Osteoblast (primary cell): Measurements from ENCODE around the gene RALGPS1. TPM values are rescaled to one million over a fixed set of nuclear protein-coding genes. Genes with fewer than 3 reads are reported as not detected.

Source experiments
- DNase-seq: peaks from one replicate; pipeline ENCODE4 v3.0.0; 2011; ENCODE audit warnings: low spot score, mixed read lengths; ENCODE audit not compliant: insufficient read length; ENCODE audit errors: missing footprints
- H2AFZ ChIP-seq: 2 replicates; pipeline ENCODE4 v1.6.0; 2011; ENCODE audit warnings: mild to moderate bottlenecking, low read length
- H3K27ac ChIP-seq: 2 replicates; pipeline ENCODE4 v1.5.1; 2011; ENCODE audit warnings: mild to moderate bottlenecking, low read depth, low read length, moderate library complexity
- H3K27me3 ChIP-seq: 2 replicates; pipeline ENCODE4 v1.6.0; 2012; ENCODE audit warnings: mild to moderate bottlenecking, control low read depth, inconsistent platforms, low read length, moderate library complexity; ENCODE audit not compliant: insufficient read depth
- H3K36me3 ChIP-seq: 2 replicates; pipeline ENCODE4 v1.5.1; 2011; ENCODE audit warnings: mild to moderate bottlenecking, low read length, control low read depth, moderate library complexity; ENCODE audit not compliant: insufficient read depth
- H3K4me1 ChIP-seq: 2 replicates; pipeline ENCODE4 v1.5.1; 2011; ENCODE audit warnings: mild to moderate bottlenecking, low read length, control low read depth, moderate library complexity; ENCODE audit not compliant: insufficient read depth
- H3K4me2 ChIP-seq: 2 replicates; pipeline ENCODE4 v1.6.0; 2011; ENCODE audit warnings: mild to moderate bottlenecking, low read length; ENCODE audit not compliant: insufficient read depth
- H3K4me3 ChIP-seq: fragments of 200-600 bp; sonication (generic); 3 replicates; pipeline ENCODE4 v1.5.1; 2012; ENCODE audit warnings: mild to moderate bottlenecking, low read length, inconsistent platforms; ENCODE audit not compliant: insufficient read depth
- H3K79me2 ChIP-seq: 2 replicates; pipeline ENCODE4 v1.6.0; 2012; ENCODE audit warnings: mild to moderate bottlenecking, low read length, control low read depth, inconsistent platforms; ENCODE audit not compliant: insufficient read depth
- H3K9me3 ChIP-seq: 2 replicates; pipeline ENCODE4 v1.5.1; 2011; ENCODE audit warnings: low read depth, low read length, control low read depth
- H4K20me1 ChIP-seq: 2 replicates; pipeline ENCODE4 v1.6.0; 2012; ENCODE audit warnings: mild to moderate bottlenecking, low read length, control low read depth; ENCODE audit not compliant: insufficient read depth
- CTCF ChIP-seq: IDR thresholded peaks from 2 replicates; pipeline ENCODE4 v1.5.1; 2011; ENCODE audit warnings: mild to moderate bottlenecking, low read depth, low read length, moderate library complexity; ENCODE audit errors: extremely low read depth
- total RNA-seq: library from RNA; depleted of rRNA; stranded (reverse); fragments of >200 nt; gene quantifications from 2 replicates; pipeline ENCODE4 v1.2.3, GENCODE V29; 2012

RALGPS1 gene
- total RNA-seq, 1 donor = 5.1 TPM

GRCh38 chr9:127122176-127123063 is 207.8 kb downstream of the RALGPS1 start, which contains the start of gene ANGPTL2:
Gene ANGPTL2, minus strand, starts transcription at chr9:127122635. Its CDS starts 13,904 bp downstream, at chr9:127108731.
- H3K79me2 ChIP-seq = no peaks in the 10 kb centered on the region
- peaks cover 27% of the 10 kb centered on the region for H3K4me1 ChIP-seq
- H3K4me2 ChIP-seq = peak within 1 kb of the TSS; percentile 91
- peak; percentile 97 for DNase-seq
- H4K20me1 ChIP-seq = peaks cover 22% of the 10 kb centered on the region
- H3K36me3 ChIP-seq = no peaks in the 10 kb centered on the region
- peak within 1 kb of the TSS; percentile 70 for H3K4me3 ChIP-seq
- TF ChIP-seq CTCF = no peak
- no peaks in the 10 kb centered on the region for H3K9me3 ChIP-seq
- H3K27me3 ChIP-seq = no peaks in the 10 kb centered on the region
- H2AFZ ChIP-seq = peak within 1 kb of the TSS; percentile 89
- H3K27ac ChIP-seq = peak within 1 kb of the TSS; percentile 87

DNA sequence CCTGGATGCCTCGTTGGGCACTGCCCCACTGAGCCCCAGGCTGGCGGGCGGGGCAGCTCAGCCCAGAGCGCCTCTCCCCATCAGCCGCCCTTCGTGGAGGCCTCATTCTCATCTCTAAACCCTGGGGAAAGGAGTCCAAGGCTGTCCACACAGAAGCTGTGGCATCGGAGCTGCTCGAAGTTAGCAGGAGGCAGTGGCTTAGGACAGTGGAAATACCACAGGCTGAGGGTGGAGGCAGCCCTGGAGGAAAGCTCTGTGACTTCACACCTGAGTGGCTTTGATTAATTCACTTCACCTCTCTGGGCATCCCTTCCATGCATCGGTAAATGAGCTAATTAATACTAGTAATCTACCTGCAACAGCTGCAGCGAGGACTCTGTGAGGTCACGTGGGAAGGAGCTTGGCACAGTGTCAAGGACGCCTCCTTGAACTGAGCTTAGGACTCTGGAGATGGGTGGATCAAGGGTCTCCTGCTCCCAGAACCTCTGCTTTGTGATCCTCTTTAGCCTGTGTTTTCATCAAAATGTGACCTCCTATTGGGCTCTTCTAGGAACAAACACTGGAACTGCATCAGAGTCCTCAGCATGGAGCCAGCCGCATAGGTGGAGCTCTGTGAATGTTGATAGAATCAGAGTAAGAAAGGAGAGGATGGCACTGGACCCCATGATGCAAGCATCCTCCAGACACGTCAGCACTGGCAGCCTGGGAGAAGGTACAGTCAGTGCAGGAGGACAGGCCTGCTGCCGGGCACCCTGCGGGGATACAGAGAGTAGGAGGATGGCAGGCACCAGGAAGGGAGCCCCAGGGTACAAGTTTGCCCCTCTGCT is 208.7 kb downstream of the RALGPS1 start:
- no peaks in the 10 kb centered on the region for H3K27me3 ChIP-seq
- no peaks in the 10 kb centered on the region for H3K9me3 ChIP-seq
- peak overlapping the region; percentile 87 for H3K27ac ChIP-seq
- H3K4me3 ChIP-seq = peak overlapping the region; percentile 70
- H3K4me1 ChIP-seq = peaks cover 27% of the 10 kb centered on the region
- peak overlapping the region; percentile 89 for H2AFZ ChIP-seq
- H3K4me2 ChIP-seq = peak overlapping the region; percentile 91
- peaks cover 19% of the 10 kb centered on the region for H4K20me1 ChIP-seq
- no peak for TF ChIP-seq CTCF
- H3K36me3 ChIP-seq = no peaks in the 10 kb centered on the region
- no peaks in the 10 kb centered on the region for H3K79me2 ChIP-seq
- no peak for DNase-seq

GRCh38 chr9:127124111-127124531 is 209.5 kb downstream of the RALGPS1 start:
- TF ChIP-seq CTCF = no peak
- no peak overlapping the region for H3K4me2 ChIP-seq
- no peaks in the 10 kb centered on the region for H3K36me3 ChIP-seq
- DNase-seq = no peak
- no peaks in the 10 kb centered on the region for H3K79me2 ChIP-seq
- H3K4me1 ChIP-seq = peaks cover 31% of the 10 kb centered on the region
- no peak overlapping the region for H3K27ac ChIP-seq
- H3K9me3 ChIP-seq = no peaks in the 10 kb centered on the region
- no peak overlapping the region for H3K4me3 ChIP-seq
- H2AFZ ChIP-seq = no peak overlapping the region
- peaks cover 11% of the 10 kb centered on the region for H4K20me1 ChIP-seq
- no peaks in the 10 kb centered on the region for H3K27me3 ChIP-seq
